ENCODE data around the gene MAP4K2.

The MAP4K2 gene

DNA sequence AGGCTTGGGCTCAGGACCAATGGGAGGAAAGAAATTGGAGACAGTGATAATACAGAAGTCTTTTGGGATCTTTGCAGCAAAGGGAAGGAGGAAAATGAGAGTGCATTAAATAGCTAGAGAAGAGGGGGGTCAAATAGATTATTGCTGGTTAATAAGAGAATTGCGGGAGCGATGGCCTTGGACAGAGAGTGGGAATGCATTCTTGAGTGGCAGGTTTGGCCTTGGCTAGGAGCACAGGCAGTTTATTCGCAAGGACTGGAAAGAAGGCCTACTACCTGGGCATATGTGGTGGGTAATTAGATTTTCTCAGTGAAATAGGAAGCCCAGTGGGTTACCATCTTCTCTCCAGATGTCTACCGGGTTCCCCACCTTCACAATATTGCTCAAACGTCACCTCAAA is 10.8 kb upstream of the MAP4K2 start:
- no peak for DNase-seq (ENCODE audit: low read depth, low spot score)

DNA sequence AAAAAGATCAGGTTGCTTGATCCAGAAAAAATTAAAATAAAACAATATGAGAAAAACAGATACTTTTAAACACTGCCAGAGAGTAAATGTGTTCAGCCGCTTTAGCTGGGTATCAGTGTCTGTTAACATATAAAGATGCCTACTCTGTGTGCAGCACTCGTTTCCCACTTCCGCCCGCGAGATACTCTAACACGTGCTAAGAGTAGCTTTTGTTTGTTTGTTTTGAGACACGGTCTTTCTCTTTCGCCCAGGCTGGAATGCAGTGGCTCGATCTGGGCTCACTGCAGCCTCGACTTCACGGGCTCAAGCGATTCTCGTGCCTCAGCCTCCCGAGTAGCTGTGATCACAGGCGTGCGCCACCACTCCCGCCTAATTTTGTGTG is 7.9 kb upstream of the MAP4K2 start:
- DNase-seq (ENCODE audit: low read depth, low spot score), result no peak

DNA sequence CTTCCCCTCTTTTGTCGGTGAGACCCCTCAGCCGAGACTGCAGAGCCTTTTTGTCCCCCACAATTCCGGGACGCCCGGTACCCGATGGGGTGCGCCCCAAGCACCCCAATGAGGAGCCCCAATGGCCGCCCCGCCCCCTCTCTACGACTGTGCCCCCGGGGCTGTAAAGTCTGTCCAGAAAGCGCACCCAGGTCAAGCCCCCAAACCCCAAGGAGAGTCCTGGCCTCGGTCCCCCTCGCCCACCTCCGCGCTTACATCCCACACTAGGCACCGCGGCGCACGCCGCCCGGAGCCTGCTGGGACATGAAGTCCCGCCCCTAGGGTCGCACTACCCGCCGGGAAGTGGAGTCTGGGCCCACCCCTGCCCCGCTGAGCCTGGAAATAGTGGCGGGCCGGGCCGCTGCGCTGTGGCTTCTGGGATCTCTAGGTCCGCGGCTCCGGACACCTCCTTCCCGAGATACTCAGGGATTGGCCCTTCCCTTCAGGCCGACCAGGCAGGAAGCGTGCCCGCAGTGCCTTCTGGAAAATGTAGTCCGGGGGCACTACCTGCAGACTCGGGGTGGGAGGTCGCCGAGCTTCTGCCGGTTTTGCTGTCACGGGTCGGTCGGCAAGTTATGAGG is 7.4 kb upstream of the MAP4K2 start, which contains the start of gene MEN1:
TSS of gene MEN1 (minus strand) at position 281 of the 620 bp plus-strand sequence. CDS start 442 bp downstream, outside the sequence.
- peak; percentile 95 for DNase-seq (ENCODE audit: low read depth, low spot score)

DNA sequence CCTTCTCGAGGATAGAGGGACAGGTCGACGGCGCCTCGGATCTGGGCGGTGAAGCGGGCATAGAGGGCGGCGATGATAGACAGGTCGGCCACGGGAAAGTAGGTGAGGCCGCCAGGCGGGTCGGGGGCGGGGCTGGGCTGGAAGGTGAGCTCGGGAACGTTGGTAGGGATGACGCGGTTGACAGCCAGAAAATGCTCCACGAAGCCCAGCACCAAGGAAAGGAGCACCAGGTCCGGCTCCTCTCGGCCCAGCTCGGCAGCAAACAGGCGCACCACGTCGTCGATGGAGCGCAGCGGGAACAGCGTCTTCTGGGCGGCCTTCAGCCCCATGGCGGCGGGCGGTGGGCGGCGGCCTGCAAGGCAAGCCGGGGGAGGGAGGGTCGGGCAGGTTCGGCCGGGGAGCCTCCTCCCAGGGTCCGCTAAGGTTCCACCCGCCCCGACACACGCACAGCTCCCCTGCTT is 6.8 kb upstream of the MAP4K2 start:
- no peak for DNase-seq (ENCODE audit: low read depth, low spot score)

- no peak for DNase-seq (ENCODE audit: low read depth, low spot score)
Measured at GRCh38 chr11:64805481-64805880, 2.5 kb upstream of the MAP4K2 start.

DNA sequence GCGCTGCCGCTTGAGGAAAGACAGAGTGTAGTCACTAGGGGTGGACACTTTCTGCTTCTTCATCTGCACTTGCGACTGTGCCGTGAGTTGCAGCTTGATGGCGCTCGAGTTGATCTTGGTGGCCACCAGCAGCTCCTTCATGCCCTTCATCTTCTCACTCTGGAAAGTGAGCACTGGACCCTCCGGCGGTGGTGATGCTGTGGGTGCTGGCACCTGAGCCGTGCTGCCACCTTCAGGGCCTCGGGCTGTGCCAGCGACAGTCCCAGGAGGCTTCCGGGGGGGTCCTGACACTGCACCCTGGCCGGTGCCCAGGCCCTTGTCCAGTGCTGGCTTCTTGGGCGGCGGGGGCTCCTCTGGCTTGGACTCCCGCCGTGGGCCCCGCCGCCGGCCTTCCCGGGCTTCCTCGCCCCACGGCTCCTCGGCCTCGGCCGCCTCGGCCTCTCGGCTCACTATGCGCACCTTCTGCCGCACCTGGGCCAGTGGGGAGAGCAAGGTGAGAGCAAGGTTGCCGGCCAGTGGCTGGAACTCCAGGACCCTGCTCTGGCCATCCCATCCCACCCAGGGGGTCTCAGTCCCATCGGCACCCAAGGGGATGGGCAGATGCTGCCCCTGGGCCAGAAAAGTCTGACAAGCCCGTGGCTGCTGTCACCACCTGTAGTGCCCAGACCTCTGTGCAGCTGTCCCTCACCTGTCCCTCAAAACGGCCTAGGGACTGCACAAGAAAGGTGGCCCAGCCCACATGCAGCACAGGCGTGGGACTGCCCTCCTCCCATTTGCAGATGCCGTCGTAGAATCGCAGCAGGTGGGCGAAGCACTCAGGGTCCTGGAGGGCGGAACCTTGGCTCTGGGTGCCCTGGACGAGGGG is 1.6 kb upstream of the MAP4K2 start:
- no peak for DNase-seq (ENCODE audit: low read depth, low spot score)

DNA sequence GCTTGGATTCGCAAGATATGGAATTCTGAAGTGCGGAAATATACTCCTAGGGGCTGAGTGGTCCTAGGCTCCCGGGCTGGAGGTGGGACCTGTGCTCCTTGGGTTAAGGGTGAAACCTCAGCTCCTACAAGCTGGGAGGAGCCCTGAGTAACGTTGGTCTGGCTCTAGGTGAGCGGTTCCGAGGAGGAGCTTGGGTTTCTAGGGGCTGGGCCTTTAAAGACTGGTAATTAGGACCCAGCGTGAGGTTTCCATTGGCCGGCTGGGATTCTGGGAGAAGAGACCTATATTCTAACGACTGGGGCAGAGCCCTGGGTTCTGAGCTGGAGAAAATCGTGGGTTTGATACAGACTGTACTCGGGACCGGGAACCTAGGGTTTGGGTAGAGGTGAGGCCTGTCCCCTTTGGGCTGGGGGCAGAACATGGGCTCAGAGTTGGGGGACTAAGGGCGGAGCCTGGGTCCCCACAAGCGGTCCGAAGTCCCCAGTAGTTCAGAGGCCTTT is 882 bp upstream of the MAP4K2 start:
- DNase-seq (ENCODE audit: low read depth, low spot score), result no peak

DNA sequence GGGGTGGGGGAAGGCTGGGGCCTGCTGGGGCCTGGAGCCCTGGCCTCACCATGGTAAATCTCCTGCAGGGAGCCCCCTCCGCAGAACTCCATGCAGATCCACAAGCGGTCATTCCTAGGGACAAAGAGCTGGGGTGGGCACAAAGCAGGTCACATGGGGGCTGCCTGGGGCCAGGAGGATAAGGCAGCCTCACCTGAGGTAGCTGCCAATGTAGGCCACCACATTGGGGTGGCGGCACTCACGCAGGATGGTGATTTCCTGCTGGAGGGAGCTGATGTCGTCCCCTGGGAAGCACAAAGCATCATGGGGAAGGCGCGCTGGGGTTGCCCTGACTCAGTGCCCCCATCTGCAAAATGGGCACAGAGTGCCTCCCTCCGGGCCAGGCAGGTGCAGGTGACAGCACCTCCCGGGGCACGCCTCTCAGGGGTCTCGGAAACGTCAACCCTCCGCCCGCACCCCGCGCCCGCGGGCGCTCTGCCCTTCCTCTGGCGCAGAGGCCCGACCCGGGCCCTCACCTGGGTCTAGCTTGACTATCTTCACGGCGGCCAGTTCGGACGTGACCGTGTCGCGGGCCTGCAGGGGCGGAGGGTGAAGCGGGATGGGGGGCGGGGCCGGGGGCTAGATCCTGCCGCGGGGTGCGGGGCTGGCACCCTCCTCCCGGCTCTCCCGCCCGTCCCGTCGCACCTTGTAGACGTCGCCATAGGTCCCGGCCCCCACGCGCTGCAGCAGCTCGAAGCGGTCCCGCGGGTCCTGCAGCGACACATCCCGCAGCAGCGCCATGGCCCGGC is 450 bp downstream of the MAP4K2 start:
- DNase-seq (ENCODE audit: low read depth, low spot score), result no peak

DNA sequence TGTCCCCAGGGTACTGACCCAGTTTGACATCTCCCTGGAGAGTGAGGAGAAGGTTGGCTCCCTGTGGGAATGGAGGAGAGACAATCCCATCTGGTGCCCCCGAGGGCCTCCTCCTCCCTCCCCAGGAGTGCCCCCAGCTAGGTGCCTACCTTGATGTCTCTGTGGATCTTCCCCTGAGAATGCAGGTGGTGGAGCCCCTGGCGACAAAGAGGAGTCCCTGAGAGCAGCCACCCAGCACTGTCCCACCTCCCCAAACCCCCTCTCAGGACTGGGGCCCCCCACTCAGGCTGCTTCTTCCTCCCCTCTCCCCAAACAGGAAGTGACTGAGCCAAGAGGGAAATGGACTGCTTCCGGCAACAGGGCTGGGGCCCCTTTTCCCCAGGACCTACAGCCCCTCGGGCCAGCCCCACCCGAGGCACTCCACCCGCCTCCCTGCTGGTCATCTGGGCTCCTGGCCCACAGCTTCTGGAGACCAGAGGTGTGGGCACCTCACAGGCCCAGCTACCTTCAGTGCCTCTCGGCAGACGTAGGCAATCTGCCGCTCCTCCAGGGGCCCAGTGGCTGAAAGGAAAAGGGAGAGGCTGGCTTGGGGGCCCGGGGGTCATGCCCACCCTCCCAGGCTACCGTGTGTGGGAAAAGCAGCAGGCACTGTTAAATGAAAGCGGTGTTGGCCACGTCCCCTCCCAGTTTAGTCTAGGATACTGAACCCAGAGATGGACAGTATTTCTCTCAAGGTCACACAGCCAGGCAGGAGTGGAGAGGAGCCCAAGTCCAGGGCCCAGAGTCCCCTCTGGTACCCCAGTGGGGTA is 1.2 kb downstream of the MAP4K2 start:
- no peak for DNase-seq (ENCODE audit: low read depth, low spot score)

DNA sequence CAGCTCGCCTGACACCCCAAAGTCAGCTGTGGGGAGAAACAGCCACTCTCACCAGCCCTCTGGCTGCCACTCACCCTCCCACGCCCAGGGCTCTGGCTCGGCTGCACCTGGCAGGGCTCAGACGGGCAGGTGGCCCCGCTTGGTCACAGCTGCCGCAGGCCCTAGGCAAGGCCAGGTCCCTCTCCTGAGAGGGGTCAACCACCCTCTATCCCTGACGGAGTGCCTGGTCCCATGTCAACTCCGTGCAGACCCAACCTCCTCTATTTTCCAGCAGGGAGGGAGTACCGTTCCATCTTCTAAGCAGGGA is 1.9 kb downstream of the MAP4K2 start:
- DNase-seq (ENCODE audit: low read depth, low spot score), result no peak

GRCh38 chr11:64800303-64801157 is 2.5 kb downstream of the MAP4K2 start:
- DNase-seq (ENCODE audit: low read depth, low spot score), result no peak

GRCh38 chr11:64799623-64800302 is 3.3 kb downstream of the MAP4K2 start:
- DNase-seq (ENCODE audit: low read depth, low spot score), result no peak

DNA sequence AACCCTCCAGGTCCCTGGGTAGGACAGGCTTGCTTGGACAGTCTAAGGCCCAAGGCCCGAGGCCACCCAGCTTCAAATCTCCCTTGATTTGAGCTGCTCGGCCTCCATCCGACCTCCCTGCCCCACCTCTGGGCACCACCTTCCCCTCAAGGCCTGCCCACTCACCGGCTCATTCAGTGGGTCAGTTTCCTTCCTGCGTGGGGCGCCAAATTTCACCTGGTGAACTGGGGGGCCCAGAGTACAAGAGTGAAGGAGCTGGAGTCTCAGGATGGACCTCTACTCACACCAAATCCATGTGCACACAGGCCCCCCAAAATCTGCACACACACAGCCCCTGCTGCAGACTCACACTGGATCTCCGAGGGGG is 3.8 kb downstream of the MAP4K2 start:
- DNase-seq (ENCODE audit: low read depth, low spot score), result no peak

- no peak for DNase-seq (ENCODE audit: low read depth, low spot score)
Measured at GRCh38 chr11:64796757-64797541, 6.1 kb downstream of the MAP4K2 start.

- no peak for DNase-seq (ENCODE audit: low read depth, low spot score)
Measured at GRCh38 chr11:64796047-64796756, 6.8 kb downstream of the MAP4K2 start.

GRCh38 chr11:64794526-64794925 is 8.5 kb downstream of the MAP4K2 start:
- no peak for DNase-seq (ENCODE audit: low read depth, low spot score)

GRCh38 chr11:64793271-64794160 is 9.5 kb downstream of the MAP4K2 start:
- no peak for DNase-seq (ENCODE audit: low read depth, low spot score)
